Keratinocyte (primary cell): Measurements from ENCODE around the gene MFSD6L.

Source experiments
- CTCF ChIP-seq, 3 experiments: IDR thresholded peaks in 1 of 3; conservative IDR thresholded peaks in 1 of 3; optimal IDR thresholded peaks in 1 of 3; 2 replicates in 2 of 3; 3 replicates in 1 of 3; pipeline versions ENCODE3 to v1.5.1; 2011; ENCODE audit warnings: low read length in 3 of 3, mild to moderate bottlenecking in 3 of 3, moderate library complexity in 2 of 3, control low read depth in 1 of 3, inconsistent platforms in 1 of 3; ENCODE audit not compliant: insufficient read depth in 2 of 3; ENCODE audit errors: extremely low read depth in 1 of 3
- EZH2 ChIP-seq: IDR thresholded peaks from one replicate; pipeline ENCODE4 v1.6.1; 2012; ENCODE audit warnings: inconsistent platforms, mild to moderate bottlenecking, low read length, moderate library complexity

DNA sequence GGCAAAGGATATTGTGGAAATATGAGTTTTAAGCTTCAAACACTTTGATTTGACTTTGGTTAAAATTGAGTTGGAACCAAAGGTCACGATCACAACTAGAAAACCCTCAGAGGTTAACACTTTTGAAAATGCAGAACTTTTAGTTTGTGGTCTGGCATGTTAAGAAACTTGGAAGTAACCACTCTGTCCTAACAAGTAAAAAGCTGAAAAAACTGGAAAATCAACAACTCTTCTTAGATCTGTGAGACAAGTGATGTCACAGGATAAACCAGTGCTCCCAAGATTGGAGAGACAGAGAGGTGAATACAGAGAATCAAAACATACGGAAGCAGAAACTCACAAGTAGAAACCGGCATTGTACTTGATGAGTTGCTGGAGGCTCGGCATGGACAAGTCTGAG is 17.4 kb downstream of the MFSD6L start:
- TF ChIP-seq CTCF (optimal IDR thresholded peaks at IDR 0.05 in 1 of 3, IDR thresholded peaks at IDR 0.05 in 1 of 3, conservative IDR thresholded peaks at IDR 0.05 in 1 of 3; ENCODE audit: extremely low read depth in 1 of 3, insufficient read depth in 2 of 3, low read length in 3 of 3), result no peak
- no peak for TF ChIP-seq EZH2
